ENCODE results near the gene SEC14L1.

The SEC14L1 gene

GRCh38 chr17:77160875-77161530 lies 20.2 kb downstream of the SEC14L1 start:
- DNase-seq (ENCODE audit: low read depth in 2 of 2, low spot score in 1 of 2): no peak

GRCh38 chr17:77161953-77162352 lies 21.2 kb downstream of the SEC14L1 start:
- no peak for DNase-seq (ENCODE audit: low read depth in 2 of 2, low spot score in 1 of 2)

GRCh38 chr17:77163001-77163400 lies 22.2 kb downstream of the SEC14L1 start:
- no peak for DNase-seq (ENCODE audit: low read depth in 2 of 2, low spot score in 1 of 2)

GRCh38 chr17:77163511-77164280 lies 22.9 kb downstream of the SEC14L1 start:
- no peak for DNase-seq (ENCODE audit: low read depth in 2 of 2, low spot score in 1 of 2)

- DNase-seq (ENCODE audit: low read depth in 2 of 2, low spot score in 1 of 2): no peak
These were observed 23.8 kb downstream of the SEC14L1 start for GRCh38 chr17:77164483-77165091.

GRCh38 chr17:77165577-77165976 lies 24.8 kb downstream of the SEC14L1 start:
- DNase-seq (ENCODE audit: low read depth in 2 of 2, low spot score in 1 of 2): no peak

GRCh38 chr17:77167472-77168306 lies 26.9 kb downstream of the SEC14L1 start:
- no peak for DNase-seq (ENCODE audit: low read depth in 2 of 2, low spot score in 1 of 2)

GRCh38 chr17:77173104-77173503 lies 32.3 kb downstream of the SEC14L1 start:
- no peak for DNase-seq (ENCODE audit: low read depth in 2 of 2, low spot score in 1 of 2)

GRCh38 chr17:77174928-77175661 lies 34.3 kb downstream of the SEC14L1 start:
- no peak for DNase-seq (ENCODE audit: low read depth in 2 of 2, low spot score in 1 of 2)

- no peak for DNase-seq (ENCODE audit: low read depth in 2 of 2, low spot score in 1 of 2)
These were observed 36.4 kb downstream of the SEC14L1 start for GRCh38 chr17:77177002-77177741.

GRCh38 chr17:77178050-77178449 lies 37.3 kb downstream of the SEC14L1 start:
- no peak for DNase-seq (ENCODE audit: low read depth in 2 of 2, low spot score in 1 of 2)

GRCh38 chr17:77178563-77178962 lies 37.8 kb downstream of the SEC14L1 start:
- DNase-seq (ENCODE audit: low read depth in 2 of 2, low spot score in 1 of 2): no peak

GRCh38 chr17:77180503-77181357 lies 40.0 kb downstream of the SEC14L1 start:
- DNase-seq (ENCODE audit: low read depth in 2 of 2, low spot score in 1 of 2): no peak

GRCh38 chr17:77182205-77183172 lies 41.7 kb downstream of the SEC14L1 start:
- no peak for DNase-seq (ENCODE audit: low read depth in 2 of 2, low spot score in 1 of 2)

GRCh38 chr17:77184474-77184873 lies 43.7 kb downstream of the SEC14L1 start:
- DNase-seq (ENCODE audit: low read depth in 2 of 2, low spot score in 1 of 2): no peak

GRCh38 chr17:77185137-77185536 lies 44.4 kb downstream of the SEC14L1 start:
- DNase-seq (ENCODE audit: low read depth in 2 of 2, low spot score in 1 of 2): no peak

GRCh38 chr17:77186141-77186604 lies 45.4 kb downstream of the SEC14L1 start:
- DNase-seq (ENCODE audit: low read depth in 2 of 2, low spot score in 1 of 2): no peak
